ENCODE results near the gene MRPL24.

MRPL24 gene

DNA sequence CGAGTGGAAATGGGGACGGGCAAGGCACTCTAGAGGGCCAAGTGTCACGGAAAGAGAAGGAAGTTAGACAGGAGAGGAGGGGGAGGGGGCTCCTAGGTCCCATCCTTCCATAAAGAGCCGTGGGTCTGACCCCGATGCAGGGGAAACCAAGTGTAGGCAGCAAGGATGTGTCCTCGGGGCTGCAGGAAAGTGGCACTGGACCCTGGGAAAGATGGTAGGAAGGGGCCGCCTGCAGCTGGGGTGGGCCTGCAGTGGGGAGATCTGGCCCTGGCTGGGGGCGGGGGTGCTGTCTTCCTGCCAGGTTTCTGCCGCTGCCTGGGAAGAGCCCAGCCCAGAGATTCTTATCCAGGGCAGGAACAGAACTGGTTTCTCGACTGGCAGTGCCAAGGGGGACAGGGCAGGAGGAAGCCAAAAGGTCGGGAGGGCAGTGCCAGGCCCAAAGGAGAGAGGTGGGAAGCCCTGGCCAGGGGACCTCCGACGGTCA, 48.4 kb downstream of the MRPL24 start:
- DNase-seq (ENCODE audit: low read depth), result no peak

GRCh38 chr1:156691665-156692440, 49.0 kb downstream of the MRPL24 start:
- no peak for DNase-seq (ENCODE audit: low read depth)

DNA sequence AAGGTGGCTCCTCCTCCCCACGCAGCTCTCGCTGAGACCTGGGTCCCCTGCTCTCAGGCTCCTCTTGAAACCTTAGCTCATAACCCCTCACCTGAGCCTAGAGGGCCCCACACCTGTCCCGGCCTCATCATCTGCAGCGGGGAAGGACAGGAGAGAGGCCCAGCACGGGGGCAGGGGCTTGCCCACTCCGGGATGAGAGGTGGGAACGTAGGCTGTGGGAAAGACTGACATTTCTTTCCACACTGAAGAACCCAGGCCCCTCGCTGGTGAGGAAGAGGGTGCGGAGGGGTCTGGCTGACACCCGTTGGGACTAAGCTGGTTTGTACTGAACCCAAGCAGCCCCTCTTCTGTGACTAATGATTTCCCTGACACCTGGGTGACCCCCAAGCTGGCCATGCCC, 49.7 kb downstream of the MRPL24 start:
- DNase-seq (ENCODE audit: low read depth), result no peak

DNA sequence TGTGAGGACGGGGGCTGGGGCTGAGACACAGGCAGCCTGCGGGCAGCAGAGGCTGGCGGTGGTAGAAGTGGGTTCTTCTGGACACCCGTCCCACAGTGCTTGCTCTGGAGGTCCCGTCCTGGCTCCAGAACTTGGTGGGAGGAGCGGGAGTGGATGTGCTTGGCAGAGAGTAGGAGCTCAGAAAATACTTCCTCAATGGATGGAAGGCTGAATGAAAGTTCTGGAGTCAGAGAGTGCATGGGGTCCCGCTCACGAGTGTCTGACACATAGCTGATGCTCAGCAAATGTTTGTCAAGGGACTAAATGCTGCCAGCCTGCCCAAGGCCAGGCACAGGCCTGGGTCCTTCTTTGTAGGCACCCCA, 50.2 kb downstream of the MRPL24 start:
- DNase-seq (ENCODE audit: low read depth), result no peak

DNA sequence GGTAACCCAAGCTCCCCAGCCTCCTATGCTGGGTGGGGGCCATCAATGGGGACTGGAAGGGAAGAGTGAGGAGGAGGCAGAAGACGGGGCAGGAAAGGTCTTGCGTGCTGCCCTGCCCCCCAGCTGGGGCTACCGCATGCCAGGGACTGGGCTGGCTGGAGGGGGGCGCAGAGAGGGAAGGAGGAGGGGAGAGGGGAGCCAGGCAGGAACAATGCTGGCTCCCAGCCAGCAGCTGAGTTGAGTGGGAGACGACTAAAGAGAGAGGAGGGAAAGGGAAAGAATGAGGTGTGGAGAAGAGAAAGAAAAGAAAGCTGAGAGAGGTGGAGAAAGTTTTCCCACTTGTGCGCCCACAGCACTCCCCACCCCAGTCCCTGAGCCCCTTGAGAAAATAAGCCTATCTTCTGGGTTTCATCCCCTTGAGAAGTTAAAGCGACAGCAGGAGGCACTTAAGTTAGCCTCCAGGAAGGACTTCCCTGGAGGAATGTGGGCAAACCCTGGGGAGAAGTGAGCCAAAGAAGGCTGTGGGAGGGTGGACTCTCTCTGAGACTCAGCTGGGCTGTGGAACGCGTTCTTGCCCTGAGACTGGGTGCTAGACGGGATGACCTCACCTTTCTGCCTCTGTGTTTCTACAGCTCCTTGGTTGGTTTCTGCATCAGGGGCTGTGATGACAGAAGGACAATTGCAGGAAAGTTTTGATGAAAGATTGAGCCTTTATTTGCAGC, 50.8 kb downstream of the MRPL24 start:
- no peak for DNase-seq (ENCODE audit: low read depth)

GRCh38 chr1:156689035-156689952, 51.6 kb downstream of the MRPL24 start:
- no peak for DNase-seq (ENCODE audit: low read depth)

All from non-pigmented ciliary epithelial cell (primary cell).